Panc1 (cell line): ENCODE results near the gene LCE4A. TPM values are rescaled to one million over a fixed set of nuclear protein-coding genes. Genes with fewer than 3 reads are reported as not detected.

Source experiments
- ATAC-seq: fragments of 200-7000 bp; cut with Tn5 transposase; 2 replicates; pipeline ENCODE4 v1.9.1; 2020; ENCODE audit warnings: mild to moderate bottlenecking, moderate library complexity
- BruUV-seq: library from RNA; stranded (reverse); fragments of 400-500 nt; replicated peaks from 2 replicates; lab custom pipeline; 2021; lab: Mats Ljungman, UMichigan
- CTCF ChIA-PET: fragments of 300-600 bp; sonication (Branson Sonifier 250); formaldehyde crosslinking; loops from one replicate; lab custom pipeline; 2022; ENCODE audit warnings: antibody characterized with exemption; lab: Charles Lee
- POLR2A ChIA-PET: fragments of 300-600 bp; sonication (Branson Sonifier 250); formaldehyde crosslinking; loops from one replicate; lab custom pipeline; 2022; ENCODE audit warnings: antibody characterized with exemption; lab: Charles Lee
- DNase-seq: peaks from one replicate; pipeline ENCODE4 v3.0.0-alpha.2; 2010; ENCODE audit warnings: low read depth, low spot score
- H3K27ac ChIP-seq: 2 replicates; pipeline ENCODE4 v1.5.1; 2011; ENCODE audit warnings: mild to moderate bottlenecking, low read length, inconsistent platforms
- H3K27me3 ChIP-seq: fragments of 200-500 bp; sonication (Bioruptor generic); 2 replicates; pipeline ENCODE4 v1.6.0; 2014; ENCODE audit warnings: low read length, inconsistent platforms; ENCODE audit not compliant: control insufficient read depth, insufficient read depth
- H3K36me3 ChIP-seq: fragments of 200-500 bp; sonication (Bioruptor generic); 2 replicates; pipeline ENCODE4 v1.5.1; 2014; ENCODE audit warnings: inconsistent platforms, mild to moderate bottlenecking, low read length, moderate library complexity; ENCODE audit not compliant: control insufficient read depth, insufficient read depth
- H3K4me1 ChIP-seq: 2 replicates; pipeline ENCODE4 v1.5.1; 2011; ENCODE audit warnings: inconsistent platforms, mild to moderate bottlenecking, low read length, moderate library complexity; ENCODE audit not compliant: control insufficient read depth, insufficient read depth
- H3K4me3 ChIP-seq, 2 experiments: 2 replicates each; pipeline ENCODE4 v1.5.1; 2011 to 2012; ENCODE audit warnings: low read depth in 2 of 2, low read length in 2 of 2, mild to moderate bottlenecking in 2 of 2, inconsistent platforms in 1 of 2, moderate library complexity in 1 of 2
- H3K9me3 ChIP-seq: fragments of 200-500 bp; sonication (Bioruptor generic); 2 replicates; pipeline ENCODE4 v1.5.1; 2014; ENCODE audit warnings: low read depth, mild to moderate bottlenecking, inconsistent platforms, low read length, moderate library complexity; ENCODE audit not compliant: control insufficient read depth, insufficient read depth
- CTCF ChIP-seq: fragments of 450-650 bp; IDR thresholded peaks from 2 replicates; pipeline ENCODE4 v1.5.1; 2017; ENCODE audit warnings: mild to moderate bottlenecking
- POLR2AphosphoS5 ChIP-seq: IDR thresholded peaks from 2 replicates; pipeline ENCODE4 v1.6.1; 2012; ENCODE audit warnings: mild to moderate bottlenecking, low read depth, low read length, moderate library complexity
- SIN3A ChIP-seq: IDR thresholded peaks from 2 replicates; pipeline ENCODE4 v1.6.1; 2012; ENCODE audit warnings: low read depth, mild to moderate bottlenecking, low read length, moderate library complexity, borderline replicate concordance; ENCODE audit not compliant: insufficient read depth
- TCF7L2 ChIP-seq: IDR thresholded peaks from 2 replicates; pipeline ENCODE4 v1.6.1; 2011; ENCODE audit warnings: mild to moderate bottlenecking, low read depth, low read length, inconsistent platforms
- in situ Hi-C: cut with HindIII; loops from 2 replicates; pipeline ENCODE4 v1.10.0; 2016; ENCODE audit warnings: low sequenced_read_pairs, low pct_unique_long_range_greater_than_20kb
- intact Hi-C: fragments of 100-400 bp; cut with micrococcal nuclease; formaldehyde crosslinking; loops from one replicate; pipeline ENCODE4 v1.10.0; 2022; ENCODE audit not compliant: unreplicated experiment
- total RNA-seq: library from RNA; stranded (reverse); gene quantifications from one replicate; pipeline ENCODE4 v1.2.1, GENCODE V29; 2021; ENCODE audit not compliant: unreplicated experiment
- TF ChIP-seq, protein P1 (sequence below), 2 experiments: IDR thresholded peaks; 2 replicates each; pipeline ENCODE4 v1.6.1; 2011 to 2012; ENCODE audit warnings: low read depth in 2 of 2, control low read depth in 1 of 2, low read length in 1 of 2, mild to moderate bottlenecking in 1 of 2, moderate library complexity in 1 of 2; ENCODE audit not compliant: insufficient read depth in 1 of 2

Gene LCE4A
- total RNA-seq, 1 experiment from 2014 or later, result not detected

- ATAC-seq (no peak), DNase-seq (no peak)
- no peaks in the 10 kb centered on the region for H3K9me3 ChIP-seq
- intact Hi-C loops, result no loop called here
- ChIA-PET CTCF (no interaction called here), POLR2A (no interaction called here)
- TF ChIP-seq SIN3A, result no peak
- no peak for TF ChIP-seq CTCF
- TF ChIP-seq TCF7L2, result no peak
- TF ChIP-seq POLR2AphosphoS5, result no peak
- TF ChIP-seq, protein P1, sequence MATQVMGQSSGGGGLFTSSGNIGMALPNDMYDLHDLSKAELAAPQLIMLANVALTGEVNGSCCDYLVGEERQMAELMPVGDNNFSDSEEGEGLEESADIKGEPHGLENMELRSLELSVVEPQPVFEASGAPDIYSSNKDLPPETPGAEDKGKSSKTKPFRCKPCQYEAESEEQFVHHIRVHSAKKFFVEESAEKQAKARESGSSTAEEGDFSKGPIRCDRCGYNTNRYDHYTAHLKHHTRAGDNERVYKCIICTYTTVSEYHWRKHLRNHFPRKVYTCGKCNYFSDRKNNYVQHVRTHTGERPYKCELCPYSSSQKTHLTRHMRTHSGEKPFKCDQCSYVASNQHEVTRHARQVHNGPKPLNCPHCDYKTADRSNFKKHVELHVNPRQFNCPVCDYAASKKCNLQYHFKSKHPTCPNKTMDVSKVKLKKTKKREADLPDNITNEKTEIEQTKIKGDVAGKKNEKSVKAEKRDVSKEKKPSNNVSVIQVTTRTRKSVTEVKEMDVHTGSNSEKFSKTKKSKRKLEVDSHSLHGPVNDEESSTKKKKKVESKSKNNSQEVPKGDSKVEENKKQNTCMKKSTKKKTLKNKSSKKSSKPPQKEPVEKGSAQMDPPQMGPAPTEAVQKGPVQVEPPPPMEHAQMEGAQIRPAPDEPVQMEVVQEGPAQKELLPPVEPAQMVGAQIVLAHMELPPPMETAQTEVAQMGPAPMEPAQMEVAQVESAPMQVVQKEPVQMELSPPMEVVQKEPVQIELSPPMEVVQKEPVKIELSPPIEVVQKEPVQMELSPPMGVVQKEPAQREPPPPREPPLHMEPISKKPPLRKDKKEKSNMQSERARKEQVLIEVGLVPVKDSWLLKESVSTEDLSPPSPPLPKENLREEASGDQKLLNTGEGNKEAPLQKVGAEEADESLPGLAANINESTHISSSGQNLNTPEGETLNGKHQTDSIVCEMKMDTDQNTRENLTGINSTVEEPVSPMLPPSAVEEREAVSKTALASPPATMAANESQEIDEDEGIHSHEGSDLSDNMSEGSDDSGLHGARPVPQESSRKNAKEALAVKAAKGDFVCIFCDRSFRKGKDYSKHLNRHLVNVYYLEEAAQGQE (IDR thresholded peaks at IDR 0.05; ENCODE audit: insufficient read depth in 1 of 2, low read depth in 2 of 2, low read length in 1 of 2), result no peak
- no peaks in the 10 kb centered on the region for H3K27me3 ChIP-seq
- no peak overlapping the region for H3K27ac ChIP-seq
- no peaks in the 10 kb centered on the region for H3K36me3 ChIP-seq
- in situ Hi-C loops, result no loop called here
- no peaks in the 10 kb centered on the region for H3K4me1 ChIP-seq
- no TSS peak for BruUV-seq
- H3K4me3 ChIP-seq, result no peak overlapping the region
Observed at GRCh38 chr1:152758636-152759035, 50.7 kb downstream of the LCE4A start.

Other genes starting within 250 kb of the LCE4A start
- not detected for gene LCE5A, start 197.4 kb upstream of the LCE4A start, total RNA-seq
- gene CRCT1, start 193.7 kb upstream of the LCE4A start, total RNA-seq, result not detected
- not detected for gene LCE3E, start 141.4 kb upstream of the LCE4A start, total RNA-seq
- gene LCE3D, start 127.6 kb upstream of the LCE4A start, total RNA-seq, result not detected
- not detected for gene LCE3C, start 107.9 kb upstream of the LCE4A start, total RNA-seq
- gene LCE3B, start 94.3 kb upstream of the LCE4A start, total RNA-seq, result not detected
- gene LCE3A, start 85.1 kb upstream of the LCE4A start, total RNA-seq, result not detected
- not detected for gene LCE2D, start 44.8 kb upstream of the LCE4A start, total RNA-seq
- gene LCE2C, start 32.9 kb upstream of the LCE4A start, total RNA-seq, result not detected
- gene LCE2B, start 22.0 kb upstream of the LCE4A start, total RNA-seq, result not detected
- not detected for gene LCE2A, start 9.8 kb upstream of the LCE4A start, total RNA-seq
- gene KPRP, start 49.9 kb downstream of the LCE4A start, total RNA-seq, result not detected
- not detected for gene LCE1F, start 67.0 kb downstream of the LCE4A start, total RNA-seq
- gene LCE1E, start 78.1 kb downstream of the LCE4A start, total RNA-seq, result not detected
- not detected for gene LCE1D, start 88.6 kb downstream of the LCE4A start, total RNA-seq
- gene LCE1C, start 98.5 kb downstream of the LCE4A start, total RNA-seq, result not detected
- gene LCE1B, start 103.8 kb downstream of the LCE4A start, total RNA-seq, result not detected
- gene LCE1A, start 119.3 kb downstream of the LCE4A start, total RNA-seq, result not detected
- gene LCE6A, start 134.7 kb downstream of the LCE4A start, total RNA-seq, result not detected
- gene LCE7A, start 151.8 kb downstream of the LCE4A start, total RNA-seq, result not detected
- not detected for gene SMCP, start 170.2 kb downstream of the LCE4A start, total RNA-seq
- gene IVL, start 200.4 kb downstream of the LCE4A start, total RNA-seq, result not detected
- not detected for gene SPRR5, start 239.0 kb downstream of the LCE4A start, total RNA-seq